ENCODE results near the gene LRRC37A.
A peak's percentile ranks its signal among the peaks of the same experiment; 100 is the strongest.
"Not testable (repeated sequence)": the region's sequence is repeated elsewhere in the genome, so short reads cannot be mapped to it uniquely, and the experiment has no call there.

Gene LRRC37A

DNA sequence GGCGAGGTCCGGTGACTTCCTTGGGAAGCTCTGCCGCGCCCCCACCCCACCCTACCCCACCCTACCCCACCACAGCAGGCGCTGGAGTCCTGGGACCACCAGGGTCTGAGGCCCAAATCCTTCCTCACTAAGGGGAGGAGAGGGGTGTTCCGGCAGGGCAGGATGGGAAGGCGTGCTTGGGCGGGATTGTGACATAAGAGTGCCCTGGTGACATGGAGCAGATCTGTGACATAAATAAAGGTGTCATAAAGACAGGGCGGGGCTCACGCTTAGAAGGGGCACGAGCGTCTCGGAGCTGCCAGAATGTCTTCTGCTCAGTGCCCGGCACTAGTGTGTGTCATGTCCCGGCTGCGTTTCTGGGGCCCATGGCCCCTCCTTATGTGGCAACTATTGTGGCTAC lies at the start of gene LRRC37A:
Gene LRRC37A, plus strand, starts transcription at position 301 of the 400 bp plus-strand sequence. Its CDS starts 3 bp downstream, at position 304.
- DNase-seq (ENCODE audit: low read depth), result not testable (repeated sequence)

DNA sequence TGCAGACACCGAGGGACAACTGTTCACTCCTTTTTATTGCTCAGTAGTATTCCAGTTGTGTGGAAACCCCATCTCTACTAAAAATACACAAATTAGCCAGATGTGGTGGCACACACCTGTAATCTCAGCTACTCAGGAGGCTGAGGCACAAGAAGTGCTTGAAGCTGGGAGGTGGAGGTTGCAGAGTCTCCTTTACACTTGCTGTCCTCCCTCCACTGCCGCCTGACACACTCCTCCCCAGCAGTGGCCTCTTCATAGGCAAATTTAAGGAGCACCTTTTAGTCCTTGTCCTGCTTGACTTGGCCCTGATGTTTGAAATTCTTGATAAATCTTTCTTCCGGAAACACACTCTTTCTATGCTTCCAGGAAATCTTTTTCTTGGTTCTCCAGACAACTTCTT lies 45.8 kb upstream of the LRRC37A start:
- not testable (repeated sequence) for DNase-seq (ENCODE audit: low read depth)

DNA sequence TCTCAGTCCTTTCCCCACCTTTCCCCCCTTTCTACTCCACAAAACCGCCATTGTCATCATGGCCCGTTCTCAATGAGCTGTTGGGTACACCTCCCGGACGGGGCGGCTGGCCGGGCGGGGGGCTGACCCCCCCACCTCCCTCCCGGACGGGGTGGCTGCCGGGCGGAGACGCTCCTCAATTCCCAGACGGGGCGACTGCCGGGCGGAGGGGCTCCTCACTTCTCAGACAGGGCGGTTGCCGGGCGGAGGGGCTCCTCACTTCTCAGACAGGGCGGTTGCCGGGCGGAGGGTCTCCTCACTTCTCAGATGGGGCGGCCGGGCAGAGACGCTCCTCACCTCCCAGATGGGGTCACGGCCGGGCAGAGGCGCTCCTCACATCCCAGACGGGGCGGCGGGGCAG lies 42.1 kb upstream of the LRRC37A start:
- not testable (repeated sequence) for DNase-seq (ENCODE audit: low read depth)

DNA sequence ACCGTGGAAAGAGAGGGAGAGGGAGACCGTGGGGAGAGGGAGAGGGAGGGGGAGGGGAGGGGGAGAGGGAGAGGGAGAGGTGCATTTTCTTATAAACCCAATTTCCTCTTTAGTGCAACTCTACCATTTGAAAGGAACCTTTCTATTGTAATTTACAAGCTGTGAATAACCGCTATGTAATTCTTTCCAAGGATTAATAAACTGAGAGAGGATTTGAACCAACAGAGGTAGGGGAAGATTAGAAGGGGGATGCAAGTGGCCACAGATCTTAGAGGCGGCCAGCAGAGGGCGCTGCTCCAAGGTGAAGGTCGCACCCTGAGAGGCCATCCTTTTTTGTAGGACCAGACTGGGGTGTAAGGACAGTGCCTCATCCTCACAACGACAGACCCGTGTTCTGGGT lies 41.2 kb upstream of the LRRC37A start:
- peak; percentile 62 for DNase-seq (ENCODE audit: low read depth)

DNA sequence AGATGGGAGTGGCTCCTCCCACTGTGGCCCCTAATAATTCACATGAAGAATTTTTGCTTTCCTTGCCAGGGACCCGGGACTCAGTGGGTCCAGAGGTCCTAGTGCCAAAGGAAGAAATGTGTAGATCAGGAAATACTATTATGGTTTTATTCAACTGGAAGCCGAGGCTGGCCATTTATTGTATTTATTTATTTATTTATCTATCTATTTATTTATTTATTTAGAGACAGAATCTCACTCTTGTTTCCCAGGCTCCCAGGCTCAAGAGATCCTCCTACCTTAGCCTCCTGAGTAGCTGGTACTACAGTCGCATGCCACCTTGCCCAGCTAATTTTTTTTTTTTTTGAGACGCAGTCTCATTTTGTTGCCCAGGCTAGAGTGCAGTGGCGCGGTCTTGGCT lies 40.7 kb upstream of the LRRC37A start:
- DNase-seq (ENCODE audit: low read depth), result not testable (repeated sequence)

DNA sequence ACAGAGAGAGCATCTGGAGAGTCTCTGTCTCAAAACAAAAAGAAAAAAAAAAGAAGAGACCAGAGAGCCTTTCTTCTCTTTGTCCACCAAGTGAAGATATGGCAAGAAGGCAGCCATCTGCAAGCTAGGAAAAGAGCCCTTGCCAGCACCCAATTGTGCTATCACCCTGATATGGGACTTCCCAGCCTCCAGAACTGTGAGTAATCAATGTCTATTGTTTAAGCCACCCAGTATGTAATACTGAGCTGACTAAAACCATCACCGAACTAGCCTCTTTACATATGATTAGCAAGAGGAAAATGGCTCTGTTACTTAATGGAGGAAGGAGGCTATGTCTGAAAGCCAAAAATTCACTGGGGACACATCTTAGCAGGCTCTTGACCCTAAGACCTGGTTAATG lies 38.6 kb upstream of the LRRC37A start:
- DNase-seq (ENCODE audit: low read depth), result not testable (repeated sequence)

DNA sequence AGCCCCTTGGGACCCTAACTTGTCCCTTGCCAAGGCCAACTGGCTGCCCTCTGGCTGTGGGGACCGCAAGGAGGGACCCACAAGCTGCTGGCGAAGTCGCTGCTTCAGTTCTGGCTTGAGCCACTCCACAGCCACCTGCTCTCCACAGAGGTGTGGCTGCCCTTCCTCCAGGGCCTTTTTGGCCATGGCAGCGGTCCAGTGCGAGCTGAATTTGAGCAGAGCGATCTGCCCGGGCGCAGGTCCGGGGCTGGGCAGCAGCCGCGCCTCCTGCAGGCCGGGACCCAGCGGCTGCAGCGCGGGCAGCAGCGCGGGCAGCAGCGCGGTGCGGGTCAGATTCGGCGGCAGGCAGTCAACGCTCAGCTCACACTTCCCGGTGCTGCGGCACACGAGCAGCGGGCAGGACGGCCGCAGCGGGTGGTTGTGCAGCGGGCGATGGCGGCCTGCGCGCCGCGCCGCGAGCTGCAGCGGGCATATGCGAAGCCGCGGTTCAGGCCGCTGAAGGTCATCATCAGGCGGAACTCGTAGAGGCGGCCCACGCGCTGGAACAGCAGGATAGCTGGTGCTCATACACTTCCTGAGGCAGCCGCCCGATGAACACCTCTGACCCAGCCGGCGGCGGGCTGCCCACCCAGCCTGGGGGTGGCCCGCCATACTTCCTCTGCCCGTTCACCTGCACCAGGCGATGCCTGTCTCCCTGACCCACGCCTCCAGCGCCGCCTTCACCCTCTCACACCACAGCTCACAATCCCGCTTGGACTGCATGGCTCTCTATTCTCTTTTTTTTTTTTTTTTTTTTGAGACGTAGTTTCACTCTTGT lies 34.9 kb upstream of the LRRC37A start:
- DNase-seq (ENCODE audit: low read depth), result not testable (repeated sequence)

DNA sequence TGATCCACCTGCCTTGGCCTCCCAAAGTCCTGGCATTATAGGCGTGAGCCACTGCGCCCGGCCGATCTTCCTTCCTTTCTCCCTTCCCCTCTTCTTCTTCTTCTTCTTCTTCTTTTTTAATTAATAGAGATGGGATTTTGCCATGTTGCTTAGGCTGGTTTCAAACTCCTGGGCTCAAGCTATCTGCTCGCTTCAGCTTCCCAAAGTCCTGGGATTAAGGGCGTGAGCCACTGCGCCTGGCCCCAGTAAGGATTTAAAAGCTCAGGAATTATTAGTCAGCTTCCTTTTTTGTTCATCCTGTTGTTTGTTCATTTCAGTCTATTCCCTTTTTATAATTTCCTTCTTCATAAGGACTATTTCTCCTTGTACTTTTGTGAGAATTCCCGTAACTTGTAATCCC lies 32.7 kb upstream of the LRRC37A start:
- no peak for DNase-seq (ENCODE audit: low read depth)

DNA sequence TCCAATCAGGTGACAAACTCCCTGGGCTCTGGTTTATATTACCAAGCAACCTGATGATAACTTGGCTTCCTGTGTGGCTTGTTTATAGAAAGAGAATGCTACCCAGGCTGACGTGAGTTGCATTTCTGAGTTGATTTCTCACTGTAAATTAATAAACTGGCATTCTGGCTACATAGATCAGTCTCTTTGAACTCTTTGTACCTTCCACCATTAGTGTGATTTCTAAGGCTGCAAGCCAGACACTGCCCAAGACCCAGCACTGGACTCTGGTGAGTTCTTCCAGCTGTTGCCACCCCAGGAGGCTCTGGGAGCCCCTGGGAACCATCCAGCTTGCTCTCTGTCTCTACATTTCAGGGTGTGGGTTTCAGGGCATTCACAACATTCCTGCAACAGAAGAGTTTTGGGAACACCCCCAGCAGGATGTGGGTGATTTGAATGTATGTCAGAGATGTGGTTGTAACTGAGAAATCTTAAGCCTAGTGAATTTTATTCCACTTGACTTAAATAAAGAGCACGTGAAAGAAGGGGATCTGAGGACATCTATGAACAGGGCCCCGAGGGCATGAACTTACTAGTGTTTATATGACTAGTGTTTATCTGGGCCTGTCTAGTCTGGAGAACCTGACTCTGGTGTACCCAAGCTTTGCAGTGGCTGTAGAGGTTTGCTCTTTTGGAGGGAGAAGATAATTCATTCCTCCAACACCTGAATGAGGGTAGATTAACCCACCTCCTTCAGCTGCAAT lies 30.3 kb upstream of the LRRC37A start:
- no peak for DNase-seq (ENCODE audit: low read depth)

DNA sequence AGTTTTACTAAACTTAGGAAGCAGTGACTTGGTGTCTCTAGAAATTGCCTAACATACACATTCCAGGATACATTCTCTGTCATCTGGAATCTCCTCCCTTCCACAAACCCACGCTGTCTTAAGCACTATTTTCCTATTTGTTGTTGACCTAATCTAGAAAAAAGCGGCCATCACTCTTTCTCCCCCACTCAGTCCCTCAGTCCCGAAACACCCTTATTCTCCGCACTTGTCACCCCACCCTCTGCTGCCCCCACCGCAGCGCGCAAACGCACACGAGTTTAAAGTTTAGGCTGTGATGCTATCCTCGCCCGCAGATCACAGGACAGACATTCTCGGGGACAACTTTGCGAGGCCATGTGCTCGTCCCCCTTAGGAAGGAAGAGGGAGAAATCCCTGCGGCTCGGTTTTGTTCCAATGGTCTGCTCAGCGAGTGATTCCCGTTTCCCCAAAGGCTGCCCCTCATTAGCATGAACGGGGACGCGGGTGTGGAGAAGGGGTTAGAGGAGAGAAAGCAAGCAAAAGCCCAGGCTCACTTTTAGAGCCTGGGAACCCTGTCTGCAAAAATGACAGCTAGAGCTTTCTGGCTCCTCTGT lies 28.8 kb upstream of the LRRC37A start:
- not testable (repeated sequence) for DNase-seq (ENCODE audit: low read depth)

DNA sequence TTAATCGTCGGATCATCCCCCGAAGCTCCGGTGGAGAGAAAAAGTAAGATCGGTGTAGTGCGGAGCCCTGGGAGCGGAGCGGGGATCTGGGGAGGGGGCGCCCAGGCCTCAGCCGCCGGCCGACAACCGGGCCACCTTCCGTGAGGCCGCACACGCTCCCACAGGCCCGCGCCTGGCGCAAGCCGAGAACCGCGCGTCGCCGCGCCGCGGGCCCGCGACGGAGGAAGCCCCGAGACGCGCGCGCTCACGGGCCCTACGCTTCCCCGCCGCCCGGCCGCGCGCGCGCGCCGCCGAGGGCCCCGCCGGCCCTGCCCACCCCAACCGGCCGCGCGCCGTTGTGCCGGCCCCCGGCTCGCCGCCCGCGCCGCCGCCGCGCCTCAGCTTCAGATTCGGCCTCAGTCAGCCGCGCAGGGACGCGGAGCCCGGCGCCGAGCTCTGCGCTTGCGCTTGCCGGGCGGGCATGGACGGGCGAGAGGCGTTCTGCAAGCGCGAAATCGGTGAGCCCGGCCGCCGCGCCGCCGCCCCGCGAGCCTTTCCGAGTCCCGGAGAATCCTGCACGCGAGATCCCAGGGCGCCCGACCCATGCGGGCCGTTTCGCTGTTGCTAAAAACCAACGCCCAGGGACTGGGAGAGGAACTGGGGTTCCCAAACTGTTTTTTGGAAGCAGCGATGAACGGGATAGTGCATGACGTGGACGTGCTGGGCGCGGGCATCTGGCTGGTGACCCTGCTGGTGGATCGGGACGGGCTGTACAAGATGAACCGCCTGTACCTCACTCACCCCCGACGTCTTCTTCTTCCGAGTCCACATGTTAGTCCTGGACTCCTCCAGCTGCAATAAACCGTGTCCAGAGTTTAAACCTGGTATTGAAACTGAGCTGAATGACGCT lies 28.0 kb upstream of the LRRC37A start:
- peak; percentile 81 for DNase-seq (ENCODE audit: low read depth)

DNA sequence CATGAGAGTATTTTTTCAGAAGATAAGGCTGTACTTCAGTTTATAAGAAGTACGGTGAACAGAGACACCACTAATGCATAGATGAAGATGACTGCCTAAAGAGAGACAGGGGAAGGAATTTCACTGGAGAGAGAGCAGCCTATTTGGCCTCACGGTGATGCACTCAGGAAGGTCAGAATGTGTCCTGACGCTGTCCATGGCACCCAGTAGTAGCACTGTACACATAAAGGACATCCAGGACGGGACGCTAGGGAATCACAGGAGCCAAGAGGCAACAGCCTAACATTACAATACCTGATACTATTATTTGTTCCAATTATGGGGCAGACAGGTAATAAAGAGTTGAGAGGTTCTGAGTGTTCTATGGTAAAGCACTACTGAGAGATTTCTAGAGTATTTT lies 24.9 kb upstream of the LRRC37A start:
- DNase-seq (ENCODE audit: low read depth), result no peak

DNA sequence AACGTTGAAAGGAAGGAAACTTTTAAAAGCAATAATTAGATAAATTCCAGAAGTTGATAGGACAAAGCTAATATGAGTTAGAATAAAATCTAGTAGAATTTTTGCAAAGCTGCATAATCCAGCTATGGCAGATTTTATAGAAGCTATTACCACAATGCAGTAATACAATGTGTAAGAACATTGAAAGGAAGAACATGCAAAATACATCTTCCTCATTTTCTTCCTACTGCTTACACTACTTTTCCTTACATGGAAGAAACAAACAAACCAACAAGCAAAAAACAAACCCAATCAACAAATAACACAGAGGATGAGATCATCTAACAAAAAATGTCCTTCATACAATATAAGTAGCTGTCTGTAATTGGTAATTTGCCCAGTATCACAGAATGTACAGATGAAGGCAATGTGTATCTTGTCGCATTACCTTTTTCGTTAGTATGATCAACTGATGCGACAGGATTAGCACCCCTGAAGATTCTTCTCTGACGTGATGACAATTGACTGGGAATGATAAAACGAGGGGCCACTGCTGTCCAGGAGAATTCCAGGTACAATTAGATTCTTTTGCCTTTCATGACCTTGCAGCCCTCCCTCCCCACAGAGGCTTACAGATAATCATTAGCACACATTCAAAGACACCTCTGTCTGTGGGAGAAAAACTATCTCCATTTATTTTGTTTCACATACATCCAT lies 21.2 kb upstream of the LRRC37A start:
- DNase-seq (ENCODE audit: low read depth), result no peak

DNA sequence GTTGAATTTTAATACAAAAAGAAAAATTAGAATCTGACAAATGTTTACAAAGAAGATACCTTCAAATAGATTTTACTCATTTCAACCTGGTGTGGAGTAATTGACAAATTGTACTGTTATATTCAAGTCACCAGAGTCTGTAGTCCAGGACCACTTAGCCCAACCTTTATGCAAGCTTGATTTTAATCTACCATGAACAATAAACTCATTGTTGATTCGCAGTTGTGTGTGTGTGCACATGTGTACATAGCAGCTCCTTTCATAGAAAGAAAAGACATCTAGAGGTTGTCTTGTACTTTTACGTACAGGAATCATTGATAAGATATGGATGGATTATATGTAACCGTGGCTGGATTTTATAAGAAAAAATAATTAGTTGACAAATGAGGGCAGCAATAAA lies 20.7 kb upstream of the LRRC37A start:
- DNase-seq (ENCODE audit: low read depth), result no peak

DNA sequence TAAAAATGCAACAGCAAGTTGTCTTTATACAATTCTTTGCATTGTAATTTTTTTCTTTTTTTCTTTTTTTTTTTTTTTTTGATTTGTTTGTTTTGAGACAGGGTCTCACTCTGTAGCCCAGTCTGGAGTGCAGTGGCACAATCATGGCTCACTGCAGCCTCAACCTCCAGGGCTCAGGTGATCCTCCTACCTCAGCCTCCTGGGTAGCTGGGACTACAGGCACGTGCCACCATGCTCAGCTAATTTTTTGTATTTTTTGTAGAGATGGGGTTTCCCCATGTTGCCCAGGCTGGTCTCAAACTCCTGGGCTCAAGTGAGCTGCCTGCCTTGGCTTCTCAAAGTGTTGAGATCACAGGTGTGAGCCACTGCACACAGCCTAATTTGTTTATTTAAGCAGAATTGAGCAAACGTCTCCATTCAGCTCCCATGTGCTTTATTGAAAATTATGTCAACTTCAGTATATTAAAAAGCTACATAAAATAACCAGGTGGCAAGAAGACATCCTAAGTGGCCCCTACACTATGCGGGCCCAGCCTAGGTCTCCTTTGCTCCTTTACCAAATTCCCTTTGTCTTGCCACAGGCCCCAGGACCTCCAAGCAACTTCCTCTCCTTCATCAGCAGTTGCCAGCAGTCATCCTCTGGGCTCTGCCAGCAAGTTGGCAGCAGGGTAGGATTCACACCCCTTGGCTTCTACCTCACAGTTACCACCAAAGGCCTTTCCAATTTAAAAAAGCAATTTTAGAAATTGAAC lies 18.0 kb upstream of the LRRC37A start:
- DNase-seq (ENCODE audit: low read depth), result not testable (repeated sequence)

DNA sequence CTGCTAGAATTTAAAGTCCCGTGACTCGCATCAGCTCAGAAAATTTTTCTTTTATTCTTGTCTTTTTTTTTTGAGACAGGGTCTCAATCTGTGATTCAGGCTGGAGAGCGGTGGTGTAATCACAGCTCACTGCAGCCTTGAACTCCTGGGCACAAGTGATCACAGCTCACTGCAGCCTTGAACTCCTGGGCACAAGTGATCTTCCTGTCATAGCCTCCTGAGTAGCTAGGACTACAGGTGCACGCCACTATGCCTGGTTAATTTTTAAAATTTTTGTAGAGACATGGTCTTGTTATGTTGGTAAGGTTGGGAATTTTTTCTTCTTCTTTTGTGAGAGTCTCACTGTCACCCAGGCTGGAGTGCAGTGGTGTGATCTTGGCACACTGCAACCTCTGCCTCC lies 13.6 kb upstream of the LRRC37A start:
- not testable (repeated sequence) for DNase-seq (ENCODE audit: low read depth)

DNA sequence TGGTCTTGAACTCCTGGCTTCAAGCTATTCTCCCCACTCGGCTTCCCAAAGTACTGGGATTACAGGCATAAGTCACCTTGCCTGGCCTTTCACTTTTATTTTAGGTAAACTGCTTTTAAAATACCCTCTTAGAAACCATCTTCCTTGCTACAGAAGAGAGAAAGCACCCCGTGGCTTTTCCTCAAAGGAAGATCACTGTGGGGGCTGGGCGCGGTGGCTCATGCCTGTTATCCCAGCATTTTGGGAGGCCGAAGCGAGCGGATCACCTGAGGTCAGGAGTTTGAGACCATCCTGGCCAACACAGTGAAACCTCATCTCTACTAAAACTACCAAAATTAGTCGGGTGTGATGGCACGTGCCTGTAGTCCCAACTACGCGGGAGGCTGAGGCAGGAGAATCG lies 12.3 kb upstream of the LRRC37A start:
- not testable (repeated sequence) for DNase-seq (ENCODE audit: low read depth)

DNA sequence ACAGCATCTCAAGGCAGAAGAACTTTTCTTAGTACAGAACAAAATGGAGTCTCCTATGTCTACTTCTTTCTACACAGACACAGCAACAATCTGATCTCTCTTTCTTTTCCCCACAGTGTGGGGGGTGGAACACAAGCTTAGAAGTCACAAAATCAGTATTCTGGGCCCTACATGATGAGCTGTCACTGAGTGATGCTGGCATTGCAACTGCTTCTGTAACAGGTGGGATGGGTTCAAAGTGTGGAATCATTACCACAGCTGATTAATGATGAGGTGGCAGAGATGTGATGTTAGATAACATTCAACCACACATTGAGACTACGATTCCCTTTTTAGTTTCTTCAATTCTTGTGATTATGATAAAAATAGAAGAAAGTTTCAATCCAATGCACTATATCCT lies 10.5 kb upstream of the LRRC37A start:
- peak; percentile 59 for DNase-seq (ENCODE audit: low read depth)

DNA sequence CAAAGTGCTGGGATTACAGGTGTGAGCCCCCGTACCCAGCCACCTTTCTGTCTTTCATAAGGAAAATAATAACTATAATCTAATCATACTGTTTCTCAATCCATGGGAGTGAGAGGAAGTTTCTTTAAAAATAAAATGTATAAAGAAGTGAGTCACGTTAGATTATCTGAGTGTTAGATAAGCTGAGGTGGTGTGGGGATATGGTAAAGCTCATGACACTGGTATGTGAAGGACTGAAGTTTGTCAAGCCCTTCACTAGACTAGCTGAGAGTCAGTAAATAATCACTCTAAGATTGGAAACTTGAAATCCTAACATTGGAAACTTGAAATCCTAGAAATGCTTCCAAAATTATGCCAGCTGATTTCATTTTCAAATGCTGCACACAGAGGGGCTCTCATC lies 9.4 kb upstream of the LRRC37A start:
- DNase-seq (ENCODE audit: low read depth), result not testable (repeated sequence)

DNA sequence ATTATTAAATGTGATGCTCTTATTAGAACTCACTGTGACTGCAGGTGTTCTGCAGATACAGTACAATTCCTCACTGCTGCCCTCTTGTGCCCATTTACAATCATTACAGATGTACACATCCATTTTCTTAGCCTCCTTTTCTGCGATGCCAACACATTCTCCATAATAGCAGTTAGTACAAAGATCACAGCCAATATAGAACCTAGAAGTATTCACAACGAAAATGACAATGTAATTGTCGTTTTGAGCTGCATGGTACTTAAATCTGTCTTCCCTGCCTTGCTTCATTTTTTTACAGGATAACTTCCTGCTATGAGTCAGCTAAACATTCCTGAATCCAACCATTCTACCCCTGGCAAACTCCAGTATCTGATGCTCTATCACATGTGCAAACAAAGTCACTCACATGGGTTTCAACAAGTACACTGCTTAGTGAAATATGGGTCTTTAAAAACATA lies 8.1 kb upstream of the LRRC37A start:
- DNase-seq (ENCODE audit: low read depth), result peak; percentile 60
